H9 (cell line): Measurements from ENCODE around the gene IRF2BP1. TPM values are rescaled to one million over a fixed set of nuclear protein-coding genes. Genes with fewer than 3 reads are reported as not detected.

Experiments used
- DNase-seq: peaks from one replicate; pipeline ENCODE4 v3.0.0-alpha.2; 2017
- H2AFZ ChIP-seq: one replicate; pipeline ENCODE4 v1.6.1; 2013; ENCODE audit warnings: mild to moderate bottlenecking, low read length, control low read depth, moderate library complexity
- H2AK5ac ChIP-seq: 2 replicates; pipeline ENCODE4 v1.6.1; 2013; ENCODE audit warnings: low read length, control low read depth, mixed read lengths; ENCODE audit not compliant: insufficient read length
- H2BK120ac ChIP-seq: one replicate; pipeline ENCODE4 v1.6.1; 2013; ENCODE audit warnings: low read depth, mild to moderate bottlenecking, low read length, control low read depth, inconsistent platforms; ENCODE audit not compliant: poor library complexity, severe bottlenecking
- H2BK12ac ChIP-seq: 2 replicates; pipeline ENCODE4 v1.6.1; 2013; ENCODE audit warnings: low read length, control low read depth, mixed read lengths, low read depth; ENCODE audit not compliant: insufficient read length
- H2BK15ac ChIP-seq: 2 replicates; pipeline ENCODE4 v1.6.1; 2013; ENCODE audit warnings: low read depth, low read length, control low read depth
- H2BK20ac ChIP-seq: one replicate; pipeline ENCODE4 v1.6.1; 2013; ENCODE audit warnings: low read depth, mild to moderate bottlenecking, low read length, control low read depth, inconsistent platforms; ENCODE audit not compliant: poor library complexity, severe bottlenecking
- H2BK5ac ChIP-seq: 2 replicates; pipeline ENCODE4 v1.6.1; 2013; ENCODE audit warnings: low read length, control low read depth, mixed read lengths; ENCODE audit not compliant: insufficient read length
- H3K14ac ChIP-seq: 2 replicates; pipeline ENCODE4 v1.6.1; 2013; ENCODE audit warnings: low read length, control low read depth; ENCODE audit not compliant: insufficient read depth
- H3K18ac ChIP-seq: 2 replicates; pipeline ENCODE4 v1.6.1; 2013; ENCODE audit warnings: low read depth, mild to moderate bottlenecking, mixed read lengths, low read length, control low read depth; ENCODE audit not compliant: insufficient read length
- H3K23ac ChIP-seq: 2 replicates; pipeline ENCODE4 v1.6.1; 2013; ENCODE audit warnings: low read length, control low read depth, mixed read lengths, low read depth; ENCODE audit not compliant: insufficient read length
- H3K23me2 ChIP-seq: 2 replicates; pipeline ENCODE4 v1.6.1; 2013; ENCODE audit warnings: low read depth, mild to moderate bottlenecking, mixed read lengths, low read length, control low read depth; ENCODE audit not compliant: insufficient read length, poor library complexity, severe bottlenecking
- H3K27ac ChIP-seq: 2 replicates; pipeline ENCODE4 v1.5.1; 2013; ENCODE audit warnings: low read length, control low read depth, mixed read lengths, low read depth; ENCODE audit not compliant: insufficient read length
- H3K27me3 ChIP-seq: 2 replicates; pipeline ENCODE4 v1.6.1; 2013; ENCODE audit warnings: low read length, control low read depth, inconsistent platforms; ENCODE audit not compliant: insufficient read depth
- H3K4ac ChIP-seq: 2 replicates; pipeline ENCODE4 v1.6.1; 2013; ENCODE audit warnings: low read depth, mild to moderate bottlenecking, control low read depth, inconsistent platforms, low read length, moderate library complexity
- H3K4me1 ChIP-seq: 2 replicates; pipeline ENCODE4 v1.6.1; 2013; ENCODE audit warnings: low read length, control low read depth, inconsistent platforms; ENCODE audit not compliant: insufficient read depth
- H3K4me2 ChIP-seq: 2 replicates; pipeline ENCODE4 v1.6.1; 2013; ENCODE audit warnings: low read length, control low read depth, mixed read lengths; ENCODE audit not compliant: insufficient read length, insufficient read depth
- H3K56ac ChIP-seq: 2 replicates; pipeline ENCODE4 v1.6.1; 2013; ENCODE audit warnings: low read depth, mild to moderate bottlenecking, mixed read lengths, low read length, control low read depth; ENCODE audit not compliant: insufficient read length
- H3K79me1 ChIP-seq: 2 replicates; pipeline ENCODE4 v1.6.1; 2013; ENCODE audit warnings: low read depth, mild to moderate bottlenecking, moderate library complexity, low read length, control low read depth, inconsistent platforms; ENCODE audit not compliant: insufficient read depth, poor library complexity, severe bottlenecking
- H3K79me2 ChIP-seq: 2 replicates; pipeline ENCODE4 v1.6.1; 2013; ENCODE audit warnings: low read length, control low read depth, inconsistent platforms; ENCODE audit not compliant: insufficient read depth
- H3K9ac ChIP-seq: 2 replicates; pipeline ENCODE4 v1.6.1; 2013; ENCODE audit warnings: low read length, control low read depth, mixed read lengths; ENCODE audit not compliant: insufficient read length; ENCODE audit errors: extremely low read depth
- H3K9me3 ChIP-seq: one replicate; pipeline ENCODE4 v1.6.1; 2013; ENCODE audit warnings: low read depth, low read length, inconsistent platforms; ENCODE audit not compliant: control insufficient read depth
- H3T11ph ChIP-seq: one replicate; pipeline ENCODE4 v1.6.1; 2013; ENCODE audit warnings: mild to moderate bottlenecking, low read length, control low read depth, inconsistent platforms
- H4K20me1 ChIP-seq: one replicate; pipeline ENCODE4 v1.6.1; 2013; ENCODE audit not compliant: control insufficient read depth, insufficient read length, insufficient read depth
- H4K5ac ChIP-seq: 2 replicates; pipeline ENCODE4 v1.6.1; 2013; ENCODE audit warnings: low read depth, mild to moderate bottlenecking, mixed read lengths, low read length, control low read depth; ENCODE audit not compliant: insufficient read length
- H4K8ac ChIP-seq: replicated peaks from 2 replicates; pipeline ENCODE4 v1.6.1; 2013; ENCODE audit warnings: low read length, control low read depth, mixed read lengths, low read depth; ENCODE audit not compliant: insufficient read length
- H4K91ac ChIP-seq: 2 replicates; pipeline ENCODE4 v1.6.1; 2013; ENCODE audit warnings: low read depth, mild to moderate bottlenecking, moderate library complexity, mixed read lengths, low read length, control low read depth; ENCODE audit not compliant: insufficient read length
- H3K27ac Mint-ChIP-seq, 3 experiments: 2 replicates in 2 of 3; 3 replicates in 1 of 3; pipeline ENCODE4 v1.8.0; 2020 to 2021; ENCODE audit warnings: mixed read lengths in 3 of 3, mild to moderate bottlenecking in 1 of 3, moderate library complexity in 1 of 3
- H3K27me3 Mint-ChIP-seq: 2 replicates; pipeline ENCODE4 v1.8.0; 2021; ENCODE audit warnings: low read depth, mild to moderate bottlenecking, moderate library complexity, mixed read lengths
- H3K36me3 Mint-ChIP-seq, 3 experiments: 2 replicates in 2 of 3; 3 replicates in 1 of 3; pipeline ENCODE4 v1.8.0; 2020 to 2021; ENCODE audit warnings: low read depth in 3 of 3, mixed read lengths in 3 of 3; ENCODE audit not compliant: insufficient read depth in 1 of 3
- H3K4me1 Mint-ChIP-seq, 2 experiments: 2 replicates each; pipeline ENCODE4 v1.8.0; 2020; ENCODE audit warnings: mixed read lengths in 2 of 2
- H3K4me3 Mint-ChIP-seq, 2 experiments: 2 replicates in 1 of 2; 3 replicates in 1 of 2; pipeline ENCODE4 v1.8.0; 2020 to 2021; ENCODE audit warnings: mild to moderate bottlenecking in 2 of 2, mixed read lengths in 2 of 2, moderate library complexity in 1 of 2
- H3K9me3 Mint-ChIP-seq, 2 experiments: 2 replicates in 1 of 2; 3 replicates in 1 of 2; pipeline ENCODE4 v1.8.0; 2020; ENCODE audit warnings: mild to moderate bottlenecking in 2 of 2, mixed read lengths in 2 of 2, moderate library complexity in 1 of 2
- WGBS: extraction: QIAGEN DNeasy Blood & Tissue Kit; methylation state at CpG from one replicate; pipeline ENCODE4 v1.1.7; 2013; ENCODE audit warnings: missing lambda C conversion rate, low lambda C conversion rate, mixed read lengths; ENCODE audit not compliant: insufficient read length; ENCODE audit errors: extremely low coverage; 5-methylcytosine and 5-hydroxymethylcytosine counted together
- total RNA-seq: library from RNA; stranded (reverse); gene quantifications from 2 replicates; pipeline ENCODE4 v1.2.1, GENCODE V29; 2021
- TF ChIP-seq, protein P1 (sequence below): fragments of 200-600 bp; sonication (generic); conservative IDR thresholded peaks from 3 replicates; pipeline ENCODE4 v1.8.0; 2021; ENCODE audit warnings: antibody characterized with exemption, mild to moderate bottlenecking

The IRF2BP1 gene
- total RNA-seq, 1 experiment from 2014 or later = 28.2 TPM

DNA sequence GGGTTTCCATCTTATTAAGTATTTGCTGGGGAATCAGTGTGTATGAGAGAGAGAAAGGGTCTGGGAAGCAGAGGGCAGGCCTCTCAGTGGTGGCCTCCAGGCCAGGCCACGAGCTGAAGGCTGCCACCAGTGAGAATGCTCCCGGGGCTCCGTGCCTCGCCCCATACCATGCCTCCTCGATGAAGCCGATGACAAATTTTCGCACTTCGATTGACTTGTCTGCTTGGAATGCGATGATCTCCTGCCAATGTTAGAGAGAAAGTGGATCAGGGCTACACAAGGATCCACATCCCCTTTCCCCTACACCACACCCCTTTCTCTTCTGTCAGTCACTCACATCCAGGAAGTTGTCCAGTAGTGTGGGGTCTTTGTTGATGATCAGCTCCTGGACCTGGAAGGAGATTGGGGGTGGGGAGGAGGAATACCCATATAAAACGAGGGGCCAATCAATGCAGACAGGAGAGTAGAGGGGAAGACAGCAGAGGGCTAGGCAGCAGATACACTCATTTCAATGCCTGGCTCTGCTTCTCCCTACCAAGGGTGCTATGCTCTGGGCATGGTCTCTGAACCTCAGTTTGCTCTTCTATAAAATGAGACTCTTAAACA is 33.7 kb downstream of the IRF2BP1 start:
- Histone ChIP-seq H4K8ac (no peak overlapping the region), H3K4me2 (no peak overlapping the region), H2BK120ac (no peak overlapping the region), H2BK5ac (no peak overlapping the region), H4K5ac (no peak overlapping the region), H3K23ac (no peak overlapping the region), H3K14ac (no peak overlapping the region), H3K9ac (no peak overlapping the region), H4K91ac (no peak overlapping the region), H3K56ac (no peak overlapping the region), H3K4me1 (no peaks in the 10 kb centered on the region), H2AFZ (no peak overlapping the region), H3K4ac (no peak overlapping the region), H2BK12ac (no peak overlapping the region), H3K79me1 (no peaks in the 10 kb centered on the region), H3K18ac (no peak overlapping the region), H3K9me3 (no peaks in the 10 kb centered on the region), H3T11ph (no peak overlapping the region), H2BK20ac (no peak overlapping the region), H3K27me3 (no peaks in the 10 kb centered on the region), H2BK15ac (no peak overlapping the region), H3K79me2 (peaks cover 3% of the 10 kb centered on the region; the same call in 1 of the 2 replicates), H3K23me2 (no peaks in the 10 kb centered on the region), H4K20me1 (no peaks in the 10 kb centered on the region), H3K27ac (no peak overlapping the region), H2AK5ac (no peak overlapping the region)
- Mint-ChIP-seq H3K9me3 (no peaks in the 10 kb centered on the region), H3K27me3 (no peaks in the 10 kb centered on the region), H3K4me3 (no peak overlapping the region), H3K36me3 (peaks cover 43 to 80% (median 67%) of the 10 kb centered on the region in 3 experiments), H3K4me1 (no peaks in the 10 kb centered on the region), H3K27ac (no peak overlapping the region)
- TF ChIP-seq, protein P1, sequence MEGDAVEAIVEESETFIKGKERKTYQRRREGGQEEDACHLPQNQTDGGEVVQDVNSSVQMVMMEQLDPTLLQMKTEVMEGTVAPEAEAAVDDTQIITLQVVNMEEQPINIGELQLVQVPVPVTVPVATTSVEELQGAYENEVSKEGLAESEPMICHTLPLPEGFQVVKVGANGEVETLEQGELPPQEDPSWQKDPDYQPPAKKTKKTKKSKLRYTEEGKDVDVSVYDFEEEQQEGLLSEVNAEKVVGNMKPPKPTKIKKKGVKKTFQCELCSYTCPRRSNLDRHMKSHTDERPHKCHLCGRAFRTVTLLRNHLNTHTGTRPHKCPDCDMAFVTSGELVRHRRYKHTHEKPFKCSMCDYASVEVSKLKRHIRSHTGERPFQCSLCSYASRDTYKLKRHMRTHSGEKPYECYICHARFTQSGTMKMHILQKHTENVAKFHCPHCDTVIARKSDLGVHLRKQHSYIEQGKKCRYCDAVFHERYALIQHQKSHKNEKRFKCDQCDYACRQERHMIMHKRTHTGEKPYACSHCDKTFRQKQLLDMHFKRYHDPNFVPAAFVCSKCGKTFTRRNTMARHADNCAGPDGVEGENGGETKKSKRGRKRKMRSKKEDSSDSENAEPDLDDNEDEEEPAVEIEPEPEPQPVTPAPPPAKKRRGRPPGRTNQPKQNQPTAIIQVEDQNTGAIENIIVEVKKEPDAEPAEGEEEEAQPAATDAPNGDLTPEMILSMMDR = no peak
- no CpG with 5 or more reads among the region's 10 CpGs for WGBS
- DNase-seq = no peak
